GM18867 (cell line): ENCODE data around the gene OTOG.

ENCODE experiments used
- ATAC-seq: cut with Tn5 transposase; IDR thresholded peaks from one replicate; pipeline ENCODE4 v1.9.1; 2021; ENCODE audit warnings: mild to moderate bottlenecking, moderate library complexity; ENCODE audit not compliant: unreplicated experiment

The OTOG gene

GRCh38 chr11:17645190-17645970, 98.3 kb downstream of the OTOG start:
- no peak for ATAC-seq

- no peak for ATAC-seq
Measured at GRCh38 chr11:17646451-17647145, 99.5 kb downstream of the OTOG start.

DNA sequence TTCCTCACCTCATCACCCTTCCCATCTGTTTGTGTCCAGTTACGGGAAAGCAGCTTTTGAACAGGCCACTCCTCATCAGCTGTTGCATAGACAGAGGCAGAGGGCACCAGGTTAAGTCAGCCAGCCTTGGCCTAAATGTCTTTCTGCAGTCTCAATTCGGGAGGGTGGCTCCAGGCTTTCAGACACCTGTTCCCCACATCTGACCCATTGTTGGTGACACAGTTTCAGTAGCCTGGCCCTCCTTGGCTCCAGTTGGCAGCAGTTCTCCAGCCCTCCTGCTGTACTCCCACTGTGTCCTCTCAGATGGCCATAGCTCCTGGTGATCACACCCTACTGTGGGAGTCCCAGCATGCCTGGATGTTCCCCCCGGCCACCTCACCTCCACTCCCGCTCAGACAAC, 101.5 kb downstream of the OTOG start:
- no peak for ATAC-seq

DNA sequence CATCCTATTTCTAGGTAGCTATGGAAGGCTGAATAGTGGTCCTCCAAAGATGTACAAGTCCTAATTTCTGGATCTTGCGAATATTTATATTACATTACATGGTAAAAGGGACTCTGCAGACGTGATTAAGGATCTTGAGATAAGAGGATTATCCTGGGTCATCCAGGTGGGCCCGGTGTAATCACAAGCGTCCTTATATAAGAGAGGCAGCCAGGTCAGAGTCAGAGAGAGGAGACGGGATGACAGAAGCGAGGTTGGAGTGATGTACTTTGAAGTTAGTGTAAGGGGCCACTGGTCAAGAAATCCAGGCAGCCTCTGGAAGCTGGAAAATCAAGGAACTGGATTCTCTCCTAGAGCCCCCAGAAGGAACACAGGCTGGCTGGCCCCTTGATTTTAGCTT, 102.2 kb downstream of the OTOG start:
- no peak for ATAC-seq

DNA sequence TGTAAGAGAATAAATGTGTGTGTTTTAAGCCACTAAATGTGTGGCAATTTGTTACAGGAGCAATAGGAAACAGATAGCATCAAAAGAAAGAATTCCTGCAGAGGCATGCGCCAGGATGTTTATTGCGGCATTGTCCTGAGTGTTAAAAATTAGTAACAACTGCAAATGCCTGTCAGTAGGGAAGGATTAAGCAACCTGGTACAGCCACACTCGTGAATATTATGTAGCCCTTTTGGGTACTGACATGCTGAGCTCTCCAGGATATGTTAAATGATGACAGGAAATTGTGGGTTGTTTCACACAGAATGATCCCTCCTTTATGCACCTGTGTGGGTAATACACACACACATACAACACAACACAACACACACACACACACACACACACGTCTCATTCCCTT, 102.6 kb downstream of the OTOG start:
- ATAC-seq: no peak

DNA sequence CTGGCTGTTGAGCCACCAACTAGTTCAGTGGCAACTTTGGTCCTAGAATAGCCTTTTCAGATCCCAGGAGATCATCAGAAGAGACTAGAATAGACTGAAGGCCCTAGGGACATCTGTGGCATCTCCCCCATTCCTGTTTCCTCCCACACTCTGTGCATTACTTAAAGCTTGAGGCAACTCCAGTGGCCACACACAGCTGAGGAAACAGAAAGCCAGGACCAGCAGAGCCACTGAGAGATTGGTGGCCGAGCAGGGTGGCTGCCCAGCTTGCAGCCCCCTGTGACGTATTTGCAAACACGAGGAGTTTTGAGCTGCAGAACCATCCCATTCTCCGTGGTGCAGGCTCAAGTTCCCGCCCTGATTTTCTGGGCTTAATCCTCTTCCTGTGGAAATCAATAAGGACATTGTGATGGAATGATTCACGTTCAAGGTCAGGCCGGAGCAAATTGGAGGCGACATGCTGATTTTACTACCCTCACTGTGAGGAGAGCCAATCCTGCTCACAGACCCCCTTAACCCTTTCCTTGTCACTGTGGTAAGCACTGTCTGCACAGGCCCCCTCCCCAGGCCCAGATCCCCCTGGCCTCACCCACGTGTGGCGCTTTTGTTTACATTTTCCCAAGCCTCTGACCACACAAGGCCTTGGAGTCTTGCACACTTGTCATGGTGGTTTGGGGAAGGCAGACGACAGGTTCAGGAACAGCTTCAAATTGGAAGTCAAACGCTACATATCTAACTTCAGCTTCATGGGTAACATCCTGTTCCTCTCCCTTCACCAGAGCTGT, 103.3 kb downstream of the OTOG start:
- ATAC-seq: no peak

DNA sequence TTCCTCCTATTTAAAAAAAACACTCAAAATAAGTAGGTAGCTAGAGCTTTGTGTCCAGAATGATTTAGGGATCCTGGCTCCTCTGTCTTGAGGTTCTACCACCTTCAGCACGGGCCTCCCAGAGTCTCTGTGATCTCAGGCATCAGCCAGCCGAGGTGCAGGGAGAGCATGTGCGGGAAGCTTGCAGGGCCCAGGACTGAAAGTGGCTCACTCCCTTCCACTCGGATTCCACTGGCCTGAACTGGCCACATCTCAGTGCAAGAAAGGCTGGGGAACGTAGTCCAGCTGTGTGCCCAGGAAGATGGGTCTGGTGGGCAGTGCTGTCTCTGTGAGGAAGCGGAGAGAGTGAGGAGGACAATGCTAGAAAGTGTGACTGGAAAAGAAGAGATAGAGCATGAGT, 104.0 kb downstream of the OTOG start:
- no peak for ATAC-seq

GRCh38 chr11:17651681-17652080, 104.6 kb downstream of the OTOG start:
- no peak for ATAC-seq

- no peak for ATAC-seq
Measured at GRCh38 chr11:17652556-17652955, 105.5 kb downstream of the OTOG start.

DNA sequence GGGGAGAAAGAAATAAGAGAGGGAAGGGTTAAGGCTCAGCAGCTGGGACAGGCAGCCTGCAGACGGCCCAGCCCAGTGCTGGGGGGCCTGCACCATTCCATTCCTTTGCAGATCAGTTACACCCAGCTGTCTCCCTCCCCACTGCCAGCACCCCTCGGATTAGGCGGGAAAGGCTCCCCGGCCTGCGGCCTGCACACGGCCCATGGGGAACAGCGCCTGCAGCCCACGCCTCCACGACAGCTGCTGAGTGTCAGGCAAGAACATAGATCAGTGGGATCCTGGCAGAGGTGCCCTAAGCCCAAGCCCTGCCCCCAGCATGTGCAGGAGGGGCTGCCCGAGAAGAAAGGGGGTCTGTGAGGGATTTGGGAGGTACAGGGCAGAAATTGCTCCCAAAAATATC, 106.6 kb downstream of the OTOG start:
- no peak for ATAC-seq

DNA sequence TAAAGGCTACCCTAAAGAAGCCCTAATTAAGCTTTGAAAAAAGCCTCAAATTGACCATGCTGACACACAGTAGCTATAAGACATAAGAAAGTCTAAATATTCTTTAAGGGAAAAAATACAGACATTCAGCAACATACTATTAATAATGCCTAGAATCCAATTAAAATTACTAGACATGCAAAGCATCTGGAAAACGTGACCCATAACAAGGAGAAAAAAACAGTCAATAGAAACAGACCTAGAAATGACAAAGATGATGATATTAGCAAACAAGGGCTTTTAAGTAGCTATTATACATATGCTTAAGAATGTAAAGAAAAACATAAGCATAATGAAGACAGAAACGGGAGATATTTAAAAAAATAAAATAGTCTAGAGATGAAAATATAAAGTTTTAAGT, 108.6 kb downstream of the OTOG start:
- no peak for ATAC-seq

- ATAC-seq: no peak
Measured at GRCh38 chr11:17658211-17658610, 111.2 kb downstream of the OTOG start.

- ATAC-seq: no peak
Measured at GRCh38 chr11:17668166-17668565, 121.1 kb downstream of the OTOG start.

GRCh38 chr11:17672469-17672868, 125.4 kb downstream of the OTOG start:
- no peak for ATAC-seq

GRCh38 chr11:17673951-17674350, 126.9 kb downstream of the OTOG start:
- ATAC-seq: no peak

DNA sequence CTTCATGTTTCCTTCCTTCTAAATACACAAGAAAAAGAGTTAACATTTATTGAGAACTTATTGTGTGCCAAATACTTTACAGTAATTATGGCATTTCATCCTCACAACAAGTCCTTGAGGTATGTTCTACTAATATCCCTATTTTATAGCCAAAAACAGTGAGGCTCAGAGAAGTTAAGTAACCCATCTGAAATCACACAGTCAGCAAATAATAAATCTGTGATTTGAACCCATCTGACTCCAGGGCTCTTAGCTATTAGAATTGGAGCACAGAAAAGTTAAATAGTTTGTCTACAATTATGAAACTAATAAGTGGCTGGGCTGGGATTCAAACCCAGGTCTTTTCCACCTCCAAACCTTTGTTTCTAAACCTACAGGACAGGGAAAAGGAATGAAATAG, 135.8 kb downstream of the OTOG start:
- ATAC-seq: no peak

DNA sequence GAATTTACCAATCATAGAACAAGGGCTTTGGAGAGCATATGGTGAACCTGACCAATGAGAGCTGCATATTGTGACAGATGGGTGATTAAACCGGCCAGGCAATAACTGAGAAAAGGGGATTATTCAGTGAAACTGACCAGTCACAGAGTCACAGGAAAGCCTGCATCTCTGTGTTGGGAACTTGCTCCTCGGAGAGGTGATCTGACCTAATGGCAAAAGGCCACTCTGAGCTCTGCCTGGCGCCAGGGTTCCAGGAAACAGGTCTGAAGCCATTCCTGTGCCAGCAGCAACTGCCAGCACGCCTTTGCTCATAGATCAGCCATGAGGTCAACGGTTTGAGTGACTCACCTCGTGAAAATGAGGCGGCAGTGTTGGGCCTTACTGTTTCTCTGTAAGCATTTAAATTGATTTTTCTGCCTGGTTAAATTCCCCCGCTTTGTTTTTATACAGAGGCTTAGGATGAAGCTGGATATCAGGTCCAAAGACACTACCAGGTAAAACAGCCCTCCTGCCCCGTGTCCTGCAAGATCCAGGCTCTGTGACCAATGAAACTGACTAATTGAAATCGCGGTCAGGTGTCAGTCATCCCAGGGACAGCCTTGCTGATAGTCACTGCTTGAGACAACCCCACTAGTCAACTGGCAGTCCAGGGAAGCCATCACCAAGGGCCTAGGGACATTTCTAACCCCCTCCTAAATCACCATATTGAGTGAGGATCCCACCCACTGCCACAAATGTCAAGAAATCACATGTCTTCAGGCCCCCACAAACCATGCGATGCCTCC, 136.5 kb downstream of the OTOG start:
- no peak for ATAC-seq

- no peak for ATAC-seq
Measured at GRCh38 chr11:17684550-17684949, 137.5 kb downstream of the OTOG start.

DNA sequence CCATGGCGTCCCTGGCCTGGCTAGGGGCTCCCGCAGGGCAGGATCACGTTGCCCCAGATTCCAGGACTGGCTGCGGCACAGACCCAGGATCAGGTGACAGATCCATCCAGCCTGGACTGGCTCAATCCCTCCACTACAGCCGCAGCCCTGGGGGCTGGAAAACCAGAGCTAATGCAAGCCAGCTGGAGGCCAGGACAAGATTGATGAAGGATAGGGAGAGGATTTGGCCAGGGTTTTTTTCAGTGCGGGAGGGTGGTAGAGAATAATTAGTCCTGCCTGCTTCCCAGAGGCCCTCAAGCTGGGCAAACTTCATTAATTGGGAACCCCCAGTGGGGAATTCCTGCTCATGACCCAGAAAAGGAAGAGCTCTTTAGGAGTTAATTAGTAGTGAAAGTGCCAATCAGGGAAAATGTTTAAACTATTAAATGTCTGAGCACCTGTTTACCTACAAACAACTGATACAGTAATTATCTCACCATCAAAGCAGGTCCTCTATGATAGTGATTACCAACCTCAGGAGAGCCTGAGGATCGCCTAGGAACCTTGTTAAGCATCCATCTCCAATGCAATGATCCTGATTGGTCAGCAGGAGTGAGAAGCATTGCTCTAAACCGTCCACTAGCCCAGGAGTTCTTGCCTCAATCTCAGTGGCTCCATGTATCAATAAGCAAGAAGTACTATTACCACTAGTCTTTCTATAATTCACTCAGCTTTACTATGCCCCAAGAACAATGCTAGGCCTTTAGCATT, 139.3 kb downstream of the OTOG start:
- ATAC-seq: no peak

DNA sequence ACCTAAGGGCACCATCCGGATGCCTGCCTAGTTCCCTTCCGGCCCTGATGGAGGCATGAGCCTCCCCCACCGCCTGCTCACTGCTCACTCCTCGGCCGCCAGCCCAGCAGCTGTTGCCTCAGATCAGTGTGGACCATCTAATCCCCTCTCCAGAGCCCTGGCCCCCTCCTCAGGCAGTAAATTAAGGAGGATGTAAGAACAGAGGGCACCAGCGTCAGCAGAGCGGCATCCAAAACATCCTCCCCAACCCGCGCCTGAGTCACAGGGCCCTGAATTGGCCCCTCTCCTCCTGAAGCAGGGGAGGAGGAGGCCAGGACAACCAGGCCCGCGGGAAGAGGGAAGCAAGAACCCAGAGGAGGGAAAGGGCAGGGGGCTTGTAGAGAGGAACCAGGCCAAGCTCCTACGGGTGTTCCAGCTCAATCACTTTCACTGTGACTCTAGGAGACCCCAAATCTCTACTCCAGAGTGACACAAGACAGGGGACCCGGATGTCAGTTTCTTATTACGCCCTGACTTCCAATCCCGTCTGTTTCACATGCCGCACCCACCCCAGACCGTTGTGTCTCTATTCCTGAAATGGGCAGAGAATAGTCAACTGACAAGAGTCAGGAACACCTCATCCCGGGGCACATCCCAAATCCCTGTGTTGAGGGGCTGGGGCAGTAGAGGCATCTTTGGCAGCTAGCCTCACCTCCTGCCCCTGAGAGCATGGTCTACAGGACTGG, 141.0 kb downstream of the OTOG start:
- ATAC-seq: no peak
